Liver (tissue), 9 donors: ENCODE data around the gene CDCA3. TPM values are rescaled to one million over a fixed set of nuclear protein-coding genes. Genes with fewer than 3 reads are reported as not detected.

ENCODE experiments used
- DNase-seq: peaks from one replicate; pipeline ENCODE4 v3.0.0-alpha.2; 2017; ENCODE audit warnings: low spot score
- H3K27ac ChIP-seq, 2 donors: one replicate each; pipeline ENCODE4 v1.7.0; 2013; ENCODE audit warnings: inconsistent platforms in 2 of 2, low read length in 2 of 2, control low read depth in 1 of 2, low read depth in 1 of 2, mild to moderate bottlenecking in 1 of 2
- H3K27me3 ChIP-seq, 4 donors: one replicate each; pipeline versions ENCODE4 v1.6.1 to v1.7.0; 2013; ENCODE audit warnings: low read length in 3 of 4, inconsistent platforms in 1 of 4, mild to moderate bottlenecking in 1 of 4, moderate library complexity in 1 of 4; ENCODE audit not compliant: control insufficient read depth in 4 of 4, insufficient read depth in 4 of 4
- H3K36me3 ChIP-seq, 4 donors: one replicate each; pipeline versions ENCODE4 v1.6.1 to v1.7.0; 2013; ENCODE audit warnings: low read length in 3 of 4, mild to moderate bottlenecking in 3 of 4, low read depth in 1 of 4, moderate library complexity in 1 of 4; ENCODE audit not compliant: control insufficient read depth in 4 of 4, insufficient read depth in 3 of 4
- H3K4me1 ChIP-seq, 4 donors: one replicate each; pipeline versions ENCODE4 v1.6.1 to v1.7.0; 2013; ENCODE audit warnings: low read length in 3 of 4, mild to moderate bottlenecking in 3 of 4, moderate library complexity in 1 of 4; ENCODE audit not compliant: control insufficient read depth in 4 of 4, insufficient read depth in 4 of 4
- H3K4me3 ChIP-seq, 3 donors: one replicate each; pipeline versions ENCODE4 v1.6.1 to v1.7.0; 2013; ENCODE audit warnings: low read length in 3 of 3, control low read depth in 1 of 3, low read depth in 1 of 3, mild to moderate bottlenecking in 1 of 3
- H3K9ac ChIP-seq, 2 donors: one replicate each; pipeline ENCODE4 v1.7.0; 2013; ENCODE audit warnings: low read length in 2 of 2, mild to moderate bottlenecking in 2 of 2, moderate library complexity in 2 of 2, control low read depth in 1 of 2, low read depth in 1 of 2
- H3K9me3 ChIP-seq, 4 donors: one replicate each; pipeline versions ENCODE4 v1.6.1 to v1.7.0; 2013; ENCODE audit warnings: low read length in 3 of 4; ENCODE audit not compliant: control insufficient read depth in 4 of 4
- EGR1 ChIP-seq, 2 donors: IDR thresholded peaks; 2 replicates each; pipeline ENCODE4 v1.6.1; 2016 to 2018; ENCODE audit warnings: antibody characterized with exemption in 2 of 2, low read depth in 2 of 2
- FOXA1 ChIP-seq: IDR thresholded peaks from 2 replicates; pipeline ENCODE4 v1.6.1; 2016; ENCODE audit warnings: antibody characterized with exemption
- FOXA2 ChIP-seq: IDR thresholded peaks from 2 replicates; pipeline ENCODE4 v1.6.1; 2016; ENCODE audit warnings: antibody characterized with exemption
- GABPA ChIP-seq, 2 donors: IDR thresholded peaks in 1 of 2; conservative IDR thresholded peaks in 1 of 2; 2 replicates each; pipeline ENCODE4 v1.6.1; 2016; ENCODE audit warnings: antibody characterized with exemption in 2 of 2, mild to moderate bottlenecking in 1 of 2, moderate library complexity in 1 of 2
- HNF4A ChIP-seq, 2 donors: conservative IDR thresholded peaks; 2 replicates each; pipeline ENCODE4 v1.6.1; 2016; ENCODE audit warnings: antibody characterized with exemption in 2 of 2, mild to moderate bottlenecking in 2 of 2
- JUND ChIP-seq, 2 donors: IDR thresholded peaks; 2 replicates each; pipeline ENCODE4 v1.6.1; 2016; ENCODE audit warnings: antibody characterized with exemption in 2 of 2
- NR2F2 ChIP-seq: IDR thresholded peaks from 2 replicates; pipeline ENCODE4 v1.6.1; 2016; ENCODE audit warnings: antibody characterized with exemption
- RAD21 ChIP-seq, 2 donors: IDR thresholded peaks; 2 replicates each; pipeline ENCODE4 v1.6.1; 2016; ENCODE audit warnings: antibody characterized with exemption in 2 of 2, mild to moderate bottlenecking in 2 of 2
- RXRA ChIP-seq, 2 donors: IDR thresholded peaks; 2 replicates each; pipeline ENCODE4 v1.6.1; 2017 to 2018; ENCODE audit warnings: antibody characterized with exemption in 2 of 2, mild to moderate bottlenecking in 1 of 2
- SP1 ChIP-seq: IDR thresholded peaks from 2 replicates; pipeline ENCODE4 v1.6.1; 2018; ENCODE audit warnings: antibody characterized with exemption, mild to moderate bottlenecking
- TAF1 ChIP-seq: conservative IDR thresholded peaks from 2 replicates; pipeline ENCODE4 v1.6.1; 2016; ENCODE audit warnings: antibody characterized with exemption, mild to moderate bottlenecking
- YY1 ChIP-seq: IDR thresholded peaks from 2 replicates; pipeline ENCODE4 v1.6.1; 2016; ENCODE audit warnings: antibody characterized with exemption, mild to moderate bottlenecking
- WGBS: extraction: QIAGEN DNeasy Blood & Tissue Kit; methylation state at CpG from one replicate; pipeline ENCODE4 v1.1.7; 2013; 5-methylcytosine and 5-hydroxymethylcytosine counted together
- polyA plus RNA-seq, 2 donors: library from polyadenylated mRNA; stranded (reverse) in 1 of 2; unstranded in 1 of 2; fragments of 200-250 nt in 1 of 2; fragments of >200 nt in 1 of 2; fragmentation: Nextera tagmentation in 1 of 2; extraction: Ambion mirVana in 1 of 2; gene quantifications; one replicate each; pipeline versions ENCODE4 v1.2.1 to v1.2.3, GENCODE V29; 2013 to 2015
- total RNA-seq, 2 donors: library from RNA; depleted of rRNA; stranded (reverse); fragments of >200 nt; gene quantifications; one replicate each; pipeline ENCODE4 v1.2.3, GENCODE V29; 2014
- TF ChIP-seq, protein P1 (sequence below): IDR thresholded peaks from 2 replicates; pipeline ENCODE4 v1.6.1; 2016; ENCODE audit warnings: antibody characterized with exemption
- TF ChIP-seq, protein P2 (sequence below): IDR thresholded peaks from 2 replicates; pipeline ENCODE4 v1.6.1; 2016; ENCODE audit warnings: antibody characterized with exemption
- TF ChIP-seq, protein P3 (sequence below): IDR thresholded peaks from 2 replicates; pipeline ENCODE4 v1.6.1; 2016; ENCODE audit warnings: antibody characterized with exemption
- TF ChIP-seq, protein P4 (sequence below): IDR thresholded peaks from 2 replicates; pipeline ENCODE4 v1.6.1; 2016; ENCODE audit warnings: antibody characterized with exemption, mild to moderate bottlenecking
- TF ChIP-seq, protein P5 (sequence below): fragments of 150-350 bp; IDR thresholded peaks from 2 replicates; pipeline ENCODE4 v1.5.1; 2017; ENCODE audit warnings: improper control_type of control experiment, low read depth, low read length; ENCODE audit not compliant: missing input control
- donor health status: healthy.
- donor health status: healthy.
- donor health status: healthy.
- donor health status: healthy.
- donor health status: healthy.

CDCA3 gene
- total and polyA plus RNA-seq, 4 donors, result 0.25 to 26.0 (median 2.6) TPM

DNA sequence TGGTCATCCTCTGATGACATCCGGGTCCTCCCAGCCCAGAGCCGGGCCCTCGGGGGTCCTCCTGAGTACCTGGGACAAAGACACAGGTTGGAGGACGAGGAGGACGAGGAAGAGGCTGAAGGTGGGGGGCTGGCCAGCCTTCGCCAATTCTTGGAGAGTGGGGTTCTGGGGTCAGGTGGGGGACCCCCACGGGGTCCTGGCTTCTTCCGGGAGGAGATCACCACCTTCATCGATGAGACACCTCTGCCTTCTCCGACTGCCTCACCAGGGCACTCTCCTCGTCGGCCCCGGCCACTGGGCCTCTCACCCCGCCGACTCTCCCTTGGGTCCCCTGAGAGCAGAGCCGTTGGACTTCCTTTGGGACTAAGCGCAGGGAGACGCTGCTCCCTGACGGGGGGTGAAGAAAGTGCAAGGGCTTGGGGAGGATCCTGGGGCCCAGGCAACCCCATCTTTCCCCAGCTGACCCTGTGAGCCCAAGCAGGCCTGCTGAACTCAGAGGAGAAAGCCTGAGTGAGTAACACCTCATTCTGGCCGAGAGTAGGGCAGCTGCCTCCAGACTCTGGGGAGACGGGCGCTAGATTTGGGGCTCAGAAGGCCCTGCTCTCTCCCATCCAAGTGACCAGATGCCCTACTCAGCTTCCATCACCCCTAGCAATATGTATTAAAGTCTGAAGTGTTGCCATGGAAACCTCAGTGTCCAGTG lies 24.2 kb downstream of the CDCA3 start (continued):
- TF ChIP-seq, protein P1, sequence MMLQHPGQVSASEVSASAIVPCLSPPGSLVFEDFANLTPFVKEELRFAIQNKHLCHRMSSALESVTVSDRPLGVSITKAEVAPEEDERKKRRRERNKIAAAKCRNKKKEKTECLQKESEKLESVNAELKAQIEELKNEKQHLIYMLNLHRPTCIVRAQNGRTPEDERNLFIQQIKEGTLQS, result no peak
- TF ChIP-seq RXRA (IDR thresholded peaks at IDR 0.05), result no peak
- no peak for TF ChIP-seq NR2F2
- TF ChIP-seq GABPA (IDR thresholded peaks at IDR 0.05 in 1 of 2, conservative IDR thresholded peaks at IDR 0.05 in 1 of 2), result no peak

DNA sequence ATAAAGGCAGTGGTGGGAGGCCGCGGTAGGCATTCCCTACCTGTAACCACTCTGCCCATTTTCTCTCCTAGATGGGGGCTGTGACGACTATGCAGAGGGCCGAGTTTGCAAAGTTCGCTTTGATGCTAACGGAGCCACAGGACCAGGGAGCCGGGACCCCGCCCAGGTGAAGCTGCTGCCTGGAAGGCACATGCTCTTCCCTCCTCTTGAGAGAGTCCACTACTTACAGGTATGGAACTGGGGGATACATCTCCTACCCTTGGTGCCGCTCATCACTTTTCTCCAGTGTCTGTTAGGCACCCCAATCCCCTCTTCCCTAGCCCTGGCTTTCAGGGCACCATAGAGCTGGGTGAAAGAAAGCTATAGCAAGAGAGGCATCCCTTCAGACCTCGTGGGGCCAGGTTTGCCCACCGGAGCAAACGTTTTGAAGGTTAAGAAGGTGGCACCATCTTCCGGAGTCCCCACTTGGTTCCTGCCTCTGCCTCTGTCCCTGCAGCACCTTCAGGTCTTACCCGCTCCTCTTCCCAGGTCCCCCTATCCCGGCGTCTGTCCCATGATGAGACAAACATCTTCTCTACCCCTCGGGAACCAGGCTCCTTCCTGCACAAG lies 24.9 kb downstream of the CDCA3 start:
- no peaks in the 10 kb centered on the region for H3K9me3 ChIP-seq
- 78% methylated on average over 17 of the region's 17 CpGs for WGBS
- no peak overlapping the region for H3K9ac ChIP-seq
- H3K4me3 ChIP-seq, result no peak overlapping the region
- H3K27me3 ChIP-seq, result peaks cover 0 to 2% (median 0%) of the 10 kb centered on the region in 4 donors
- H3K36me3 ChIP-seq, result no peaks in the 10 kb centered on the region
- TF ChIP-seq HNF4A (conservative IDR thresholded peaks at IDR 0.05) (no peak), EGR1 (IDR thresholded peaks at IDR 0.05; ENCODE audit: low read depth in 2 of 2) (no peak), RAD21 (IDR thresholded peaks at IDR 0.05) (no peak), TAF1 (no peak), GABPA (IDR thresholded peaks at IDR 0.05 in 1 of 2, conservative IDR thresholded peaks at IDR 0.05 in 1 of 2) (no peak), FOXA2 (no peak), FOXA1 (no peak), SP1 (no peak)
- TF ChIP-seq, protein P2, sequence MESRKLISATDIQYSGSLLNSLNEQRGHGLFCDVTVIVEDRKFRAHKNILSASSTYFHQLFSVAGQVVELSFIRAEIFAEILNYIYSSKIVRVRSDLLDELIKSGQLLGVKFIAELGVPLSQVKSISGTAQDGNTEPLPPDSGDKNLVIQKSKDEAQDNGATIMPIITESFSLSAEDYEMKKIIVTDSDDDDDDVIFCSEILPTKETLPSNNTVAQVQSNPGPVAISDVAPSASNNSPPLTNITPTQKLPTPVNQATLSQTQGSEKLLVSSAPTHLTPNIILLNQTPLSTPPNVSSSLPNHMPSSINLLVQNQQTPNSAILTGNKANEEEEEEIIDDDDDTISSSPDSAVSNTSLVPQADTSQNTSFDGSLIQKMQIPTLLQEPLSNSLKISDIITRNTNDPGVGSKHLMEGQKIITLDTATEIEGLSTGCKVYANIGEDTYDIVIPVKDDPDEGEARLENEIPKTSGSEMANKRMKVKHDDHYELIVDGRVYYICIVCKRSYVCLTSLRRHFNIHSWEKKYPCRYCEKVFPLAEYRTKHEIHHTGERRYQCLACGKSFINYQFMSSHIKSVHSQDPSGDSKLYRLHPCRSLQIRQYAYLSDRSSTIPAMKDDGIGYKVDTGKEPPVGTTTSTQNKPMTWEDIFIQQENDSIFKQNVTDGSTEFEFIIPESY, result no peak
- peaks cover 5 to 26% (median 16%) of the 10 kb centered on the region in 4 donors for H3K4me1 ChIP-seq
- no peak overlapping the region for H3K27ac ChIP-seq
- no peak for DNase-seq

DNA sequence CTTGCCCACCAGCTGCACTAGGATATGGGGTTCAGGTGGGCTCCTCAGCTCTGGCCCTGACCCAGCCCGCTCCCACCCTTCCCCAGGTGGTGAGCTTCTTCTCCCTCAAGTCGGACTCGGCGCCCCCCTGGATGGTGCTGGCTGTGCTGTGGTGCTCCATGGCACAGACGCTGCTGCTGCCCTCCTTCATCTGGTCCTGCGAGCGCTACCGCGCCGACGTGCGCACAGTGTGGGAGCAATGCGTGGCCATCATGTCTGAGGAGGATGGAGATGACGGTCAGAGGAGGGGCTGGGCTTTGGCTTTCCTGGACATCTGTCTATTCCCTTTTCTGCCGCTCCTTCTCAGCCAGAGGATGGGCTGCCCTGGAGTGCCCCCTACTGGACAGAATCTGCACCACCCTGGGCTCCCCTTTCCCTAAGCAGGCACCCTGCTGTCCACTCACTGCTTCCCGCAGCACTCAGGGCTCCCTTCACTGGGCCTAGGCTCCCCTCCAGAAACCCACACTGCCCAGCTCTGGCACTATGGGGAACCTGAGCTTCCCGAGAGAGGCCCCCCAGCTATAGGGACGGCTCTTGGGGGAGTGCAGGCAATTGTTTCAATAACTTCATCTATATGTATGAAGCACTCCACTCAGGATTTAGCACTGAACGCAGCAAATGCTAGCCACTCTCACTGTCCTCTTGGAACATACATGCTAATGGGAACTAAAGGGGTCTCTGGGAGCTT lies 25.5 kb downstream of the CDCA3 start:
- peaks cover 10 to 32% (median 18%) of the 10 kb centered on the region in 4 donors for H3K4me1 ChIP-seq
- no peak overlapping the region for H3K4me3 ChIP-seq
- no peak overlapping the region for H3K27ac ChIP-seq
- no peaks in the 10 kb centered on the region for H3K9me3 ChIP-seq
- peaks cover 0 to 2% (median 0%) of the 10 kb centered on the region in 4 donors for H3K27me3 ChIP-seq
- 15% methylated on average over 19 of the region's 19 CpGs for WGBS
- peak; percentile 90 for DNase-seq
- no peak overlapping the region for H3K9ac ChIP-seq
- no peaks in the 10 kb centered on the region for H3K36me3 ChIP-seq
- TF ChIP-seq, protein P2, result no peak
- TF ChIP-seq FOXA2 (no peak), YY1 (no peak), RXRA (IDR thresholded peaks at IDR 0.05) (no peak), NR2F2 (no peak), FOXA1 (no peak), JUND (IDR thresholded peaks at IDR 0.05) (no peak), GABPA (IDR thresholded peaks at IDR 0.05 in 1 of 2, conservative IDR thresholded peaks at IDR 0.05 in 1 of 2) (no peak), HNF4A (conservative IDR thresholded peaks at IDR 0.05) (peak in 1 of 2 donors; percentile 17), SP1 (no peak), TAF1 (no peak), RAD21 (IDR thresholded peaks at IDR 0.05) (peak; percentile 95 to 99)
- TF ChIP-seq, protein P3, sequence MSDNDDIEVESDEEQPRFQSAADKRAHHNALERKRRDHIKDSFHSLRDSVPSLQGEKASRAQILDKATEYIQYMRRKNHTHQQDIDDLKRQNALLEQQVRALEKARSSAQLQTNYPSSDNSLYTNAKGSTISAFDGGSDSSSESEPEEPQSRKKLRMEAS, result no peak
- TF ChIP-seq, protein P4, sequence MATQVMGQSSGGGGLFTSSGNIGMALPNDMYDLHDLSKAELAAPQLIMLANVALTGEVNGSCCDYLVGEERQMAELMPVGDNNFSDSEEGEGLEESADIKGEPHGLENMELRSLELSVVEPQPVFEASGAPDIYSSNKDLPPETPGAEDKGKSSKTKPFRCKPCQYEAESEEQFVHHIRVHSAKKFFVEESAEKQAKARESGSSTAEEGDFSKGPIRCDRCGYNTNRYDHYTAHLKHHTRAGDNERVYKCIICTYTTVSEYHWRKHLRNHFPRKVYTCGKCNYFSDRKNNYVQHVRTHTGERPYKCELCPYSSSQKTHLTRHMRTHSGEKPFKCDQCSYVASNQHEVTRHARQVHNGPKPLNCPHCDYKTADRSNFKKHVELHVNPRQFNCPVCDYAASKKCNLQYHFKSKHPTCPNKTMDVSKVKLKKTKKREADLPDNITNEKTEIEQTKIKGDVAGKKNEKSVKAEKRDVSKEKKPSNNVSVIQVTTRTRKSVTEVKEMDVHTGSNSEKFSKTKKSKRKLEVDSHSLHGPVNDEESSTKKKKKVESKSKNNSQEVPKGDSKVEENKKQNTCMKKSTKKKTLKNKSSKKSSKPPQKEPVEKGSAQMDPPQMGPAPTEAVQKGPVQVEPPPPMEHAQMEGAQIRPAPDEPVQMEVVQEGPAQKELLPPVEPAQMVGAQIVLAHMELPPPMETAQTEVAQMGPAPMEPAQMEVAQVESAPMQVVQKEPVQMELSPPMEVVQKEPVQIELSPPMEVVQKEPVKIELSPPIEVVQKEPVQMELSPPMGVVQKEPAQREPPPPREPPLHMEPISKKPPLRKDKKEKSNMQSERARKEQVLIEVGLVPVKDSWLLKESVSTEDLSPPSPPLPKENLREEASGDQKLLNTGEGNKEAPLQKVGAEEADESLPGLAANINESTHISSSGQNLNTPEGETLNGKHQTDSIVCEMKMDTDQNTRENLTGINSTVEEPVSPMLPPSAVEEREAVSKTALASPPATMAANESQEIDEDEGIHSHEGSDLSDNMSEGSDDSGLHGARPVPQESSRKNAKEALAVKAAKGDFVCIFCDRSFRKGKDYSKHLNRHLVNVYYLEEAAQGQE, result peak; percentile 33
- TF ChIP-seq, protein P5, sequence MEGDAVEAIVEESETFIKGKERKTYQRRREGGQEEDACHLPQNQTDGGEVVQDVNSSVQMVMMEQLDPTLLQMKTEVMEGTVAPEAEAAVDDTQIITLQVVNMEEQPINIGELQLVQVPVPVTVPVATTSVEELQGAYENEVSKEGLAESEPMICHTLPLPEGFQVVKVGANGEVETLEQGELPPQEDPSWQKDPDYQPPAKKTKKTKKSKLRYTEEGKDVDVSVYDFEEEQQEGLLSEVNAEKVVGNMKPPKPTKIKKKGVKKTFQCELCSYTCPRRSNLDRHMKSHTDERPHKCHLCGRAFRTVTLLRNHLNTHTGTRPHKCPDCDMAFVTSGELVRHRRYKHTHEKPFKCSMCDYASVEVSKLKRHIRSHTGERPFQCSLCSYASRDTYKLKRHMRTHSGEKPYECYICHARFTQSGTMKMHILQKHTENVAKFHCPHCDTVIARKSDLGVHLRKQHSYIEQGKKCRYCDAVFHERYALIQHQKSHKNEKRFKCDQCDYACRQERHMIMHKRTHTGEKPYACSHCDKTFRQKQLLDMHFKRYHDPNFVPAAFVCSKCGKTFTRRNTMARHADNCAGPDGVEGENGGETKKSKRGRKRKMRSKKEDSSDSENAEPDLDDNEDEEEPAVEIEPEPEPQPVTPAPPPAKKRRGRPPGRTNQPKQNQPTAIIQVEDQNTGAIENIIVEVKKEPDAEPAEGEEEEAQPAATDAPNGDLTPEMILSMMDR, result peak; percentile 94
